HG03025 (cell line): ENCODE data around the gene BMP6.

Source experiments
- ATAC-seq: cut with Tn5 transposase; IDR thresholded peaks from one replicate; pipeline ENCODE4 v1.9.1; 2021; ENCODE audit warnings: mild to moderate bottlenecking, moderate library complexity; ENCODE audit not compliant: unreplicated experiment, low FRiP score

The BMP6 gene

DNA sequence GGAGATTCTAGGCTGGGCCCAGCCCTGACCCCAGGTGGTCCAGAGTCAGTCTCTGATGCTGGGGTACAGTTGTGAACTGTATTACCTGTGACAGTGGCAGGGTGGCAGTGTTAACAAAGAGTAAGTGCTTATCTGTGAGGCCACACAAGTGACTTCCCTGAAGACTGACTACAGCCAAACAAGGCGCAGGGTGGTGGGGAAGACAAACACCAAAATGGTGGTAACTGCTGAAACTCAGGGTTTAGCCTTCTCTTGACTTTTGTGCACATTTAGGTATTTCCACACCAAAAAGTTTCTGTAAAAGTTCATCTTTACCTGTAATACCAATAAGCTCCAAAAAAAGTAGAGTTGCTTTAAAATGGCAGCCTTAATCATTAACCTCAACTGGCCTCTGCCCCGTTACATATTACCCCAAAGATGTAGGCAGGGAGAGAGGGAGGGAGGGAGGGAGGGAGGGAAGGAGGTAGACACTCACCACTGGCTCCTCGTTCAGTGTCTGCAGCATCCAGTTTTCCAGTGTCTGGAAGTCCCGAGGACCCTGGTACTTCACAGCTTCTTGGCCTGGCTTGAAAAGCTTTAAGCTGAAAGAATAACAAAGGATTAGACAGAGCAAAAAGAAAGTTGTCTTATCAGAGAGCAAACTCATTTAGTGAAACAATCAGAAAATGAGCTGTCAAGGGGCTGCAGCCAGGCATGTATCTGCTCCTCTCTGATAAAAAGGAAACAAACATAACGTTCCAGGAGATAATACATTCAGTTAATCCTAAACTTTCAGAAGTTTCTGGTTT lies 173.4 kb downstream of the BMP6 start:
- no peak for ATAC-seq

DNA sequence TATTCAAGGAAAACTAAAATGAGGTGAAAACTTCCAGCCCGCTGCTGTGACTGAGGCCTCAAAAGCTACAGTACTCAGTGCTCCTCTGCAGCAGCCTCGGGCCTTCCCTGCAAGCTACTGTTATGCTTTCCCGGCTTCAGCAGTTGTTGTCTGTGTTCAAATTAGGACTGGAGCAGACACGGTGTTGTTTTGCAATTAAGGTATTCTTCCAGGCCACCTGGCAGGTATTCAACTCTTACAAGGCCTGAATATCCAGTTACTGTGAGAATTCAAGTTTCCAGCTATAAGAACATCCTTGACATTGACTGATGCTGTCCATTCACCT lies 174.0 kb downstream of the BMP6 start:
- no peak for ATAC-seq

DNA sequence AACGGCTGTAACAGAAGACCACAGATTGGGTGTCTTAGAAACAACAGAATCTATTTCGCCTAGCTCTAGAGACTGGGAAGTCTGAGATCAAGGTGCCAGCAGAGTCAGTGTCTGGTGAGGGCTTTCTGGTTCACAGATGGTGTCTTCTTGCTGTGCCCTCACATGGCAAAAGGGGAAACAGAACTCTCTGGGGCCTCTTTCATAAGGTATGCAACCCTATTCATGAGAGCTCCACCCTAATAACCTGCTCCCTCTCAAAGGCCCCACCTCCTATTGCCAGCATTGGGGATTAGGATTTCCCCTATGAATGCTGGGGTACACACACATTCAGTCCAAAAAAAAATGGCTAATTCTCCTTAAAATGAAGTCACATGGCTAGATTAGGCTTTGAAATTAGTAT lies 174.7 kb downstream of the BMP6 start:
- no peak for ATAC-seq

DNA sequence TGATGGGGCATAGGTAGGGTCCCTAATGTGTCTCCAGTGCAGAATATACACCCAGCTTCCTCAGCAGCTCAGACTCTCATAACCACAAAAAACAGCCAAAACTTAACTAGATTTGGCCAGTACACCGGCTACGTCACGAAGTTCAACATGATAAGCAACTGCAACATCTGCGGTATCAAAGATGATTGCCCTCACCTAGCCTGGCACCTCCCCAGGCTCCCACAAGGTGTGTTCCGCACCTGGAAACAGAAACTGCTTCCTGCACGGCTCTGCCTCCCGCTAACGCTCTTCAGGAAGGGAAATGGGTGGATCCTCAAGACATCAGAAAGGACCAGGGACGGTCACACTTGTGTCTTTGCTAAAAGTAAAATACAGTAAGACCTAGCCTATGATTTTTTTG lies 175.2 kb downstream of the BMP6 start:
- ATAC-seq: no peak

DNA sequence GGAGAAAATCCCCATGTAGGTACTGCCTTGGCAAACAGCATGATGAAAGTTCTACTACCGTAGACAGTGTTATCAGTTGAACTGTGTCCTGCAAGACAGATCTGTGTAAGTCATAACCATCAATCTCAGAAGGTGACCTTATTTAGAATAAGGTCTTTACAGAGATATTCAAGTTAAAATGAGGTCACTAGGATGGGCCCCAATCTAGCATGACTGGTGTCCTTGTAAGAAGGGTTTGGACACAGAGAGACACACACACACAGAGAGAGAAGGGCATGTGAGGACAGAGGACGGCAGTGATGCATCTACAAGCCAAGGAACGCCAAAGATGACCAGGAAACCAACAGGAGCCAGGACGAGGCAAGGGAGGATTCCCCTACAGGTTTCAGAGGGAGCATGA lies 175.9 kb downstream of the BMP6 start:
- ATAC-seq: no peak

DNA sequence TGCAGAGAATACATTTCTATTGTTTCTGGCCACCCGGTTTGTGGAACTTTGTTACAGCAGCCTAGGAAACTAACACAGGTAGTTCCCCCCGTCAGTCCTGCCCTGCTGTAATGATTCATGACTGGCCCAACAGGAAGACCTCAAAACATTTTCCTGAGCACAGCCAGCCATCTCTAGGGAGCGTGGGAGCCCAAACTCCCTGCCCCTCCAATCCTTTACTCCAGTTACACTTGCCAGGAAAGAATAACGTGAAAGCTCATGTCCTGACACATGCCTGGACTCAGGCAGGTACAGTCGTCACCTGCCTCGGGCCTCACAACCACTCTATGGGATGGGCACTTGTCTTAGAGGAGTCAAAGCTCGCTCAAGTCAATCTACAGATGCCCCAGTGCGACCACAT lies 176.3 kb downstream of the BMP6 start:
- ATAC-seq: no peak

DNA sequence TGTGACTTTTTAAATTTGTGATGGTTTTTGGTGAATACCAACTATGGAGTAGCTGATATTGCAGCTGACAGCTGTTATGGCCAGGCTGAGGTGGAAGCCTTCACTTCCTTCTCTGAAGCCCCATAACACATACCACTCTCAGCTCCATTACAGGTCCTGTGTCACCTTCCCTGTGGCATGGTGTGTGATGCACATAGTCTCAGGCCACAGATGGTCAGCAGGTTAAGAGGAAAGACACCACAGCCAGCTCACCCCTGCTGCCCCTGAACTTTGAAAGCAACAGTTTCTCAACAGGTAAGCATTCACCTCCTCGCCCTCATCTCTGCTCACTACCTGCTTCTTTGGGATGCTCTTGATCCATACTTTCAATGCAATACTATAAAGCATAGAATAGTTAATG lies 177.0 kb downstream of the BMP6 start:
- ATAC-seq: no peak

DNA sequence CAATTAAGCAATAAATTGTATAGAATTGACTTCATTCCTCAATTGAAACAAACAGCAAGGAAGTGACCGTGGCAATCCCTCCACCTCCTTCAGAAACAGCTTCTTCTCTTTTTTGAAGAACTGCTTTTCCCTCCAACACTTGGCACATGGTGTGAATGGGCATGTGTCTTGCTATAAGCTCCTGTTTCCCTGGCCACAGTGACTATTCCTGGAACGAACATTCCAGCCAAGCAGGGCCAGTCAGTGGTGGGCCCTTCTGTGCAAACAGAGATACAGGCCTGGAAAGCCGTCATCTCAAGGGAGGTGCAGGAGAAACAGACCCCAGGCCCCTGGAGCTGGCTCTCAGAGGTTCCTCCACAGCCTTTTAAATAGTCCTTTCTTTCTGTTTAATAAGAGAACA lies 177.8 kb downstream of the BMP6 start:
- ATAC-seq: no peak

DNA sequence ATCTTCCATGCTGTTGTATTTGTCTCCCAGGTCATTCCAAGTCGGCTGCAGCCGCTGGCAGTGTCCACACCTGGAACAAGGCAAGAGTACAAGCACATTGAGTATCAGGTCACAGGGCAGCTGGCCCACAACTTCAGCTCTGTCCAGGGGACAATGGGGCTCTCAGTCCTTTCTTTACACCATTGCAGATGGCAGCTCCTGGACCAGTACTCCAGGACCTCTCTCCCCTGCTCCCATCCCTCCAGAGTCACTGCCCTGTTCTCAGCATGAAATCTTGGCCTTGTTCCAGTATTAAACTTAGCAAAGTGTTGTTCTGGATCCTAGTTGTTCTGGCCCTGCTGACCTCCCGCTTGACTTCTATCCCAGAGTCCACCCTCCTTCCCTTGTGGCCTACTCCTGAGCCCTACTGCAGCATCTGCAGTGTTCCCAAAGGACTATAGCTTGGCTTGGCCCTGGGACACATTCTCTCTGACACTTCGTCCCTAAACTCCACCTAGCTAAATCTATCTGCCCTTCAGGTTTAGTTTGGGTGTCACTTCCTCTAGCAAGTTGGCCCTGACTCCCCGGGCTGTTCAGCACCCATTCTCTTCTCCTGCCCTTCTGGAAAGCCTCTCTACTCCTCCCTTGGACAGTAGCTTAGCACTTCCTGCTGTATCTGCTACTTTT lies 178.9 kb downstream of the BMP6 start:
- no peak for ATAC-seq

DNA sequence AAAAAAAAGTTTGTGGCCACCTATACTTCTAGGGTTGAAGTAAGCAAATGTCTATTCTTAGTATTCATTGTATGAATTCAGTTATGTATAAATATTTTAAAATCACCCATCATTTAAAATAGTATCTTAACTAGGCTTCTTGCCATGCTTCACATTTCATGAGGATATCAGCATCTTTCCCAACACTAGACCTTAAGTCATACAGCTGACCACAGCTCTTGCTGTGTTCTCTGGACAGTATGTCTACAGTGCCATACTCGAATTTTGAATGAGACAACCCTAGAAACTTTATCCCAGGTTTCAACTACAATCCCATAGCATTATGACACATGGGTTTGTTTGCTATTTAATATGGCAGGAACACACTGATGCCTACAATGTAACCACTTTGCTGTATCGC lies 179.5 kb downstream of the BMP6 start:
- no peak for ATAC-seq

DNA sequence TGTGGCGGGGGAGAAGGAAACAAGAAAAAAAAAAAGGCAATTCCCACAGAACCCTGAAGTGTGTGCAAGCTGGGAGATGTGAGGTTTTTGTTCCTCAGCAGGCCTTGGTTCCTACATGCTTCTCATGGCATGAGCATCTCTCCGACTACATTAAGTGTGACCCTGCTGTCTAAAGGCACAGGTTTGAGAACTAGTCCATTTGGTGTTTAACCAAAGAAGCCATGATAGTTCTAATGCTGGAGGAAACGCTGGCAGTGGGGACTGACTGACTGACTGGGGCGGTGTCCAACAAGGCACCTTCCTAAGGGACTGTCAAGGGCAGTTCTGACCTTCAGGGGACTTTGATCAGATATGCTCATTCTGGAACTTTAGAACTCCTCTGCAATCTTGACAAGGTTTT lies 180.8 kb downstream of the BMP6 start:
- ATAC-seq: no peak

DNA sequence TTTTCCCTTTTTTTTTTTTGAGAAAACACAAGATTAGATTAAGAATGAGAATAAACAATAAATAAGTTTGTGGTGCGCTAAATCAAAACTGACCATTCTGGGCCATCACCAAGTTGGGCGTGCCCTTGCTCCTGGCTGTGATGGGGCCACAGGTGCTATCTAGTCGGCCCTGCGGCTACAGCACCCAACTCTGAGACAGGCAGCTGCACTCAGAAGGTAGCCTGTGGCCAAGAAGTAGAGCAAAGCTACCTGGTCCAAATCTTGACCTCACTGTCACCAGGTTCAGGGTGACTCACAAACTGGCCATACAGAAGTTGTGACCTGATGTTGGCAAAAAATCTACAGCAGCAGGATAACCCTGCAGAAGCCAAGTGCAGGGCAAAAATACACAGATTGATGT lies 181.3 kb downstream of the BMP6 start:
- ATAC-seq: no peak

DNA sequence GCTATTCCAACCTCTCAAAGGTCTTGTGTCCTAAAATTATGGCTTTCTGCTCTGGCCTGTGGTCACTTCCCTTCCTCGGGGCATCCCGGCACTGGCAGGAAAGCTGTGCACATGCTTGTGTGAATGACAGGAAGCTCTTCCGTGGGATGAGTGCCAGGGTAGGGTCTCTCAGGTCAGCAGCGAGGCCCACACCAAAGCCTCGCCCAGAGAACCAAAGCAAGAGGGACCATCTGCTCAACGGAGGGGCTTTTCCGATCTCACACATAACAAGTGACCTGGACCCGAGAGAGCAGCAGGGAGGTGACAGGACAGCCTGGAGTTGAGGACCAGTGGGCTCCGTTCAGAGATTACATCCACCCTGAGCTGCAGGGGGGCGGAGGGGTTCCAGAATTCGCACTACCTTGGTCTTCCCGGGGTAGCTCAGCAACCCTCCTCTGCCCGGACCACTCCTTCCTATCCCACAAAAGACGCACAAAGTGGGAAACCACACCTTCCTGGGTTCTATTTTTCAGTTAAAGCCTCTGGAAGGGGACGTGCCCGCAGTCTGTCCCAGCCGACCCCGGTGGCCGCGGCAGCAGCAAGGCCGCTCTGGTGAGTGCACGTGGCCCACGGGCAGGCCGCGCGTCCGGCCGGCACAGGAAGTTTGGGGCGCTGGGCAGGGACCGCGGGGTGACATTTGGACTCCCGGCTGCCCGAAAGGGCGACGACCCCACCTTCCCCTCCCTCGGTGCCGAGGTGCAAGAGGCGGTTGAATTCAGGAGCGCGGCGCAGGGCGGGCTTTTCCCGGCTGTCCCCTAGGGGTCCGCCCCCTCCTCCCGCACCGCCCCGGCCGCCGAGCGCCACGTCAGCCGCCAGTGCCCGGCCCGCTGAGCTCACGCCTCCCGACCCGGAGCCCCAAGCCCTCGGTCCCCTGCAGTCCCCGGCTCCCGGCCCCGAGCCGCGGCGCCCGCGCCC lies 183.7 kb downstream of the BMP6 start:
- peak; percentile 25 for ATAC-seq

DNA sequence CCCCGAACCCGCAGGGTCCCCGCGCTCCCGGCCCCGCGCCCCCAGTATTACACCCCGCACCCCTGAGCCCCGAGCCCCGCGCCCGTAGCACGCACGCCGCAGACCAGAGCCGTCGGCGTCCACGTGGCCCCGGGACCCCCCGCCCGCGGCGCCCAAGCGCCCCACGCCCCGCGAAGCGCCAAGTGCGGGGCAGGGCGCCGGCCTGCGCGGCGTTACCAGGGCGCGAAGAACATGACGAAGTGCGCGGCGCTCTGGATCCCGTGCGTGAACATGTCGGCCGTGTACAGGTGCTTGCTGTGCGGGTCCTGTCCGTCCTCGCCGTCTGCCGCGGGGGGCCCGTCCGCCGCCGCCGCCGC lies 184.4 kb downstream of the BMP6 start:
- peak; percentile 24 for ATAC-seq

DNA sequence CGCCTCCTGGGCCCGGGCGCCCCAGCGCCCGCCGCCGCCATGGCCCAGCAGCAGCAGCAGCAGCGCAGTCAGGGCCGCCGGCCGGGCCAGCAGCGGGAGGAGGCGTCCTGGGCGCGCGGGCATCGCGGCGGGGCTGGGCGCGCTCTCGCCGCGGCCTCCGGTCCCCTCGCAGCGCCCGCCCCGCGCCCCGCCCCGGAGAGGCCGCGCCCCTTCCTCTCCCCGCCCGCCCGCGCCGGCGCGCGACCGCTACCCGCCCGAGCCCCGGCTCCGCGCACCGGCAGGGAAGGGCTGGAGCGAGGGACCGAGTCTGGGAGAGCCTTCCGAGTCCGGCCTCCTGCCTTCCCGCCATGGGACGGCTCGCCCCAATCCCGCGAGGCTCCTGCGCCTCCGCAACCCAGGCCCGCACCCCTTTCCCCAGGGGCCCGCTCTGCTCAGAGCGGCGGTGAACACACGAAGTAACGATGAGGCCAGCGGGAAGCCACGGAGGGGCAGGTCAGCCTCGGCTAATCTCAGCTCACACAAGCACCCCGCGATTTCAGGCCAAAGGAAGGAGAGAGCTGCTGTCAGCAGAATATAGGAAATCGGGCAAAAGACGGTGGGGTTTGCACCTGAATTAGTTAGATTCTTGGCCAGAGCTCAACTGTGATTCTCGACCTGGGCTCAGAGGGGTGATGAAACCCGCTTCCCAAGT lies 184.9 kb downstream of the BMP6 start, which contains the start of gene TXNDC5:
TXNDC5 (minus strand) TSS at position 135 of the 691 bp plus-strand sequence; CDS start at position 123, 12 bp downstream.
- peak; percentile 62 for ATAC-seq

DNA sequence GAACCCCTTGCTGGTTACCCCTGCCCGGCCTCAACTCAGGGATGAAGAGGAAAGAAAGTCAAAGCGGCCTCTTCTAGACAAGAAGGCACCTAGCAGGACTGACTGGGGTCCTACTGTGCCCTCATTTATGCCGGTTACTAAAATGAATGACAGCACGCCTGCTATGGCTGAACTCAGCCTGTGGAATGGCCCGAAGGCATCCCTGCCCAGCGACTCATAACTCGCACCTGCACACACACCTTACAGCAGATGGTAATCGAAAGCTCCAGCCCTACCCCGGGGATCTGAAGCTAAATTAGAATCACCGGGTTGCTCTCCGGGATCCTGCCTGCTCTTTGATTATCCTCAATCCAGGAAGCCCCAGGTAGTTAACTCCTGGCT lies 185.4 kb downstream of the BMP6 start:
- no peak for ATAC-seq

DNA sequence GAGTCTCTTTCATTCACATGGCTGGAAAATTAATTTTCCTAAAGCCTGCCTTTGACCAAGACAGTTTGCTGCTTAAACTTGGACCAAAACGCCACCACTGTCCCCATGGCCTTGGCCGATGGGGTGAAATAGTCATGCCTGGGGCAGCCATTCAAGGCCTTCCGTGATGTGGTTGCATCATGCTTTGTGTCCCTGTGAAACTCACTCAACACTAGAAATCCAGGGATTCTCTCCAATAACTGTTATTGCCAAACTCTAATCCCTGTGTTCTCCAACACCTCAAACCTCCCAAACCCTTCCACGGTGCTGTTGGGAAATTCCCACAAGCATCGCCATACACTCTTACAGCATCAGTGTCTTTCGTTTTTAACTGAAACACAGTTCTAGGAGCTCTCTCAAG lies 186.1 kb downstream of the BMP6 start:
- ATAC-seq: no peak

DNA sequence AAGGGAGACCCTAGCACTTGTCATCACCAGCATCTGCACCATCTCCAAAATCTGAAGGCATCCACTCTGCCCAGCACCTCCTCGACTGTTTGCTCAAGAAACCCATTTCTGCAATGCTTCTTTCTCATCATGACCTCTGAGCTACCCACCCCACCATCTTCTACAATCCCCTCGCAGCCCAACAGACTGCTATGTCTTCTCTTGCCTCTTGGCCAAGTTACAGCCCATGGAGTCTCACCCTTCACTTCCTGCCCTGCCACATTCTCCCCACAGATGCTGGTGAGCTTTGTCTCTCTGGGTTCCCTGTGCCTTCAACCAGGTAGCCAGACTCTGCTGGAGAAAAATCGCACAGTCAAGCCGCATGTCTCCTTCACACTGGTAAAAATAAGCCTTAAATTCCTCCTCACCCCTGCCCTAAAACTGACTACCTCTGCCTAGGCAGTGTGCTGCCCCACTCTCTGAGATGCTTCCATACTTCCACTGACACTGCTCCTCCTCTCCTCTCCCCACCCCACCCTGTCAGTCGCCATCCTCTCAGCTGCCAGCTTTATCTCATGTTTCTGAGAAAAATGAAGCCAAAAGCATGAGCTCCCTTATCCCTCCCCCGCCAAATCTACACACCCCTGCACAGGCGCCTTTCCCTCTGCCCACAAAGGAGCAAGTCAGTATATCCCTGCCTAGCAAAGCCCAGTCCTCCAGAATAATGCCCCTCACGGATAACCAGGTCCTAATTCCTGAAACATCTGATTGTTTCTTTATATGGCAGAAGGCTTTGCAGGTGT lies 187.0 kb downstream of the BMP6 start:
- no peak for ATAC-seq

DNA sequence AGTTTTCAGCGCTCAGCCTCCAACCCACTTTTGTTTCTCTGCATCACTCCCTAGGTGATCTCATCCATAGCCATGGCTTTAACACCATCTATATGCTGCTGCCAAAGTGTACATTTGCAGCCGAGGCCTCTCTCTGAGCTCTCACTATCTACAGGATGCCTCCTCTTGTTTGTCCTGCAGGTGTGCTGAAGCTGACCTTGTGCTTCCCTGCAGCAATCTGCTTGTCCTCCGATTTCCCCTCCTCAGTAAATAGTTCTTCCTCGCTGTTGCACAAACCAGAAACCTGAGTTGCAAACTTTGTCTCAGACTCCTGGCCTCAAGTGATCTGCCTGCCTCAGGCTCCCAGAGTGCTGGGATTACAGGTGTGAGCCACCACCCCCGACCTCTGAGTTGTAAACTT lies 188.4 kb downstream of the BMP6 start:
- no peak for ATAC-seq
